ENCODE results near the gene PTPN1.

Gene PTPN1

DNA sequence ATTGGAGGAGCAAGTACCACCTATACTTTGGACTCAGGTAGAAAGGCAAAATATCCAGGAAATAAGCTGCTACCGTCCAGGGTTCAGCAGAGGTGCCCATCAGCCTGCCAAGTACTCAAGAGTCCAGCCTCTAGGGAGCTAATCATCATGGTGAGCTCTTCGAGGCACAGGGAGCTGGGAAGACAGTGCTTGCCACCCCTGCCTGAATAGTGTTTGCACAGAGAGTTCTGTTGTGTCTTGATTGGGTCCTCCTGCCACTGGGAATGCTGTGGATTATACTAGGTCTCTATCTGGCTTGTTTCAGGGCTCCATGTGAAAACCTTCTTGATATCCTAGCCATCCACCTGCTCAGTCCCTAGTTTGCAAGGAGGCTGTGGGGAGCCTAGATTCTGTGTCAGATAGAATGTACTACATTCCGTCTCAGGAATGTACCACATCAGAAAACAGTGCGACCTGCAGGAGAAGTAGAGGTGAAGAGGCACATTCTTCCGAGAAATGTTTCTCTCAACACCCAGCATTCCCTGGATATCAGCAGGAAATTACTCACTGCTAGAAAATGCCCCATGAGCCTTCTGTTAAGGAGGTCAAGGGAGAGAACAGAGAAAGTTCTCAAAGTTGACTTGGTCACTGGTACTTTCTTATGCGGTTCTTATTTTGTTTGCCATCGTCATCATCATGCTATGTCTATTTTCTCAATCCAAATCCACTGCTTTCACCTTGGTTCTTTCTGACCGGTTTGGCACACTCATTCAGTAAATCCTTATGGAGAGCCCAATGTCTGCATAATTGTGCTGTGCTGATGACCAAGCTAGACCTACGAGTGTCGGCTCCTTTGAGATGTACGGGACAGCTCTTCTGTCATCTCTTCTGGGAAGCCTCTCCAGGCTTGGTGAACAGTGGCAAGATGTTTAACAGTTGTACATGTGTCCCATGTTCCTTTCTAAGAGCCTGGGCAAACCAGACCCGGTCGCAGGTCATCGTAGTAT, 30.7 kb downstream of the PTPN1 start:
- TF ChIP-seq, protein P1, sequence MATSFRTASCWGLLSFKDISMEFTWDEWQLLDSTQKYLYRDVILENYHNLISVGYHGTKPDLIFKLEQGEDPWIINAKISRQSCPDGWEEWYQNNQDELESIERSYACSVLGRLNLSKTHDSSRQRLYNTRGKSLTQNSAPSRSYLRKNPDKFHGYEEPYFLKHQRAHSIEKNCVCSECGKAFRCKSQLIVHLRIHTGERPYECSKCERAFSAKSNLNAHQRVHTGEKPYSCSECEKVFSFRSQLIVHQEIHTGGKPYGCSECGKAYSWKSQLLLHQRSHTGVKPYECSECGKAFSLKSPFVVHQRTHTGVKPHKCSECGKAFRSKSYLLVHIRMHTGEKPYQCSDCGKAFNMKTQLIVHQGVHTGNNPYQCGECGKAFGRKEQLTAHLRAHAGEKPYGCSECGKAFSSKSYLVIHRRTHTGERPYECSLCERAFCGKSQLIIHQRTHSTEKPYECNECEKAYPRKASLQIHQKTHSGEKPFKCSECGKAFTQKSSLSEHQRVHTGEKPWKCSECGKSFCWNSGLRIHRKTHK (tag by site-specific recombination; IDR thresholded peaks at IDR 0.05): no peak
- TF ChIP-seq ZNF623 (tag by site-specific recombination; IDR thresholded peaks at IDR 0.05) (no peak), ZNF404 (tag by site-specific recombination; IDR thresholded peaks at IDR 0.05) (no peak), MYNN (tag by site-specific recombination; IDR thresholded peaks at IDR 0.05; ENCODE audit: borderline replicate concordance) (no peak), ZNF138 (tag by site-specific recombination; IDR thresholded peaks at IDR 0.05; ENCODE audit: borderline replicate concordance) (no peak), ZNF654 (tag by site-specific recombination; IDR thresholded peaks at IDR 0.05; ENCODE audit: low read depth) (no peak), ZBTB7A (tag by site-specific recombination; IDR thresholded peaks at IDR 0.05; ENCODE audit: low read depth) (no peak), ZNF777 (tag by site-specific recombination; IDR thresholded peaks at IDR 0.05; ENCODE audit: borderline replicate concordance) (no peak), ZNF510 (tag by site-specific recombination; IDR thresholded peaks at IDR 0.05; ENCODE audit: insufficient replicate concordance) (no peak), KLF9 (tag by site-specific recombination; IDR thresholded peaks at IDR 0.05; ENCODE audit: low read depth) (no peak)
- TF ChIP-seq, protein P2, sequence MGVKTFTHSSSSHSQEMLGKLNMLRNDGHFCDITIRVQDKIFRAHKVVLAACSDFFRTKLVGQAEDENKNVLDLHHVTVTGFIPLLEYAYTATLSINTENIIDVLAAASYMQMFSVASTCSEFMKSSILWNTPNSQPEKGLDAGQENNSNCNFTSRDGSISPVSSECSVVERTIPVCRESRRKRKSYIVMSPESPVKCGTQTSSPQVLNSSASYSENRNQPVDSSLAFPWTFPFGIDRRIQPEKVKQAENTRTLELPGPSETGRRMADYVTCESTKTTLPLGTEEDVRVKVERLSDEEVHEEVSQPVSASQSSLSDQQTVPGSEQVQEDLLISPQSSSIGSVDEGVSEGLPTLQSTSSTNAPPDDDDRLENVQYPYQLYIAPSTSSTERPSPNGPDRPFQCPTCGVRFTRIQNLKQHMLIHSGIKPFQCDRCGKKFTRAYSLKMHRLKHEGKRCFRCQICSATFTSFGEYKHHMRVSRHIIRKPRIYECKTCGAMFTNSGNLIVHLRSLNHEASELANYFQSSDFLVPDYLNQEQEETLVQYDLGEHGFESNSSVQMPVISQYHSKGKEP (tag by site-specific recombination; IDR thresholded peaks at IDR 0.05): no peak
- TF ChIP-seq, protein P3, sequence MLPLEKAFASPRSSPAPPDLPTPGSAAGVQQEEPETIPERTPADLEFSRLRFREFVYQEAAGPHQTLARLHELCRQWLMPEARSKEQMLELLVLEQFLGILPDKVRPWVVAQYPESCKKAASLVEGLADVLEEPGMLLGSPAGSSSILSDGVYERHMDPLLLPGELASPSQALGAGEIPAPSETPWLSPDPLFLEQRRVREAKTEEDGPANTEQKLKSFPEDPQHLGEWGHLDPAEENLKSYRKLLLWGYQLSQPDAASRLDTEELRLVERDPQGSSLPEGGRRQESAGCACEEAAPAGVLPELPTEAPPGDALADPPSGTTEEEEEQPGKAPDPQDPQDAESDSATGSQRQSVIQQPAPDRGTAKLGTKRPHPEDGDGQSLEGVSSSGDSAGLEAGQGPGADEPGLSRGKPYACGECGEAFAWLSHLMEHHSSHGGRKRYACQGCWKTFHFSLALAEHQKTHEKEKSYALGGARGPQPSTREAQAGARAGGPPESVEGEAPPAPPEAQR (tag by site-specific recombination; IDR thresholded peaks at IDR 0.05): no peak
- Histone ChIP-seq H3K36me3 (ENCODE audit: control insufficient read depth in 2 of 2, insufficient read depth in 1 of 2, low read length in 2 of 2) (no peaks in the 10 kb centered on the region), H3K4me3 (ENCODE audit: low read depth, low read length) (no peak overlapping the region), H3K9me3 (ENCODE audit: control insufficient read depth, insufficient read depth, low read depth, low read length) (no peaks in the 10 kb centered on the region), H3K27ac (ENCODE audit: extremely low read depth, low read depth, low read length) (no peak overlapping the region), H3K4me1 (ENCODE audit: control insufficient read depth, insufficient read depth, low read length) (peaks cover 6% of the 10 kb centered on the region)
- ChIA-PET CTCF (interaction anchor here (0.7 to 1.3 kb wide), 2 partner anchors 12 to 35 kb away, joined by 3 to 6 read pairs; no protein-coding TSS in a partner anchor), POLR2A (interaction anchor here (1.0 to 2.0 kb wide), 2 partner anchors 28 to 31 kb away, joined by 5 to 6 read pairs; partner anchors contain the start of gene PTPN1)

DNA sequence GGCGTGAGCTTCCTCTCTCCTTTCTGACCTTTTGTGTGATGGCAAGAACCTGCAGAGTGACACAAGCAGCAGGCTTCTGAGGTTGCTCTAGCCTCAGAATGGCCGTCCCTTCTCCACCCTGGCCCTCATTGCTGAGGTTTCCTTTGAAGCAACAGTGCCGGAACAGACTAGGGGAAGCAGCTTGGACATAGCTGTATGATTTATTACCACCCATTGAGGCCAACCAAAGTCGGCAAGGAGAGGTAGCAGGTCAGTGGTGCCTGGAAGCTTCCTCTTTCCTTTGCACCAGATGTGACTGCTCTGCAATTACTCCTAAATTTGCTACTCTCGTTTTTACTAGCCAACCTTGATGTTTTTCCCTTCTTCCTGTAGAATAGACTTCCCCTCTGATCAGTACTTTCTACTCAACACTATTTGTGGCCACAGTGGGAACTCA, 31.4 kb downstream of the PTPN1 start:
- no peaks in the 10 kb centered on the region for H3K4me1 ChIP-seq (ENCODE audit: control insufficient read depth, insufficient read depth, low read length)
- no peak overlapping the region for H3K27ac ChIP-seq (ENCODE audit: extremely low read depth, low read depth, low read length)
- no peak overlapping the region for H3K4me3 ChIP-seq (ENCODE audit: low read depth, low read length)
- CTCF ChIA-PET: interaction anchor here (0.7 kb wide), 1 partner anchor 11 kb away, joined by 3 read pairs; no protein-coding TSS in a partner anchor
- POLR2A ChIA-PET: interaction anchor here (2.0 kb wide), 1 partner anchor 29 kb away, joined by 5 read pairs; no protein-coding TSS in a partner anchor
- H3K9me3 ChIP-seq (ENCODE audit: control insufficient read depth, insufficient read depth, low read depth, low read length): no peaks in the 10 kb centered on the region
- H3K36me3 ChIP-seq (ENCODE audit: control insufficient read depth in 2 of 2, insufficient read depth in 1 of 2, low read length in 2 of 2): no peaks in the 10 kb centered on the region
- TF ChIP-seq ZNF48 (tag by site-specific recombination; IDR thresholded peaks at IDR 0.05): no peak
- no peak for TF ChIP-seq ZNF184 (tag by site-specific recombination; IDR thresholded peaks at IDR 0.05)
- TF ChIP-seq, protein P4, sequence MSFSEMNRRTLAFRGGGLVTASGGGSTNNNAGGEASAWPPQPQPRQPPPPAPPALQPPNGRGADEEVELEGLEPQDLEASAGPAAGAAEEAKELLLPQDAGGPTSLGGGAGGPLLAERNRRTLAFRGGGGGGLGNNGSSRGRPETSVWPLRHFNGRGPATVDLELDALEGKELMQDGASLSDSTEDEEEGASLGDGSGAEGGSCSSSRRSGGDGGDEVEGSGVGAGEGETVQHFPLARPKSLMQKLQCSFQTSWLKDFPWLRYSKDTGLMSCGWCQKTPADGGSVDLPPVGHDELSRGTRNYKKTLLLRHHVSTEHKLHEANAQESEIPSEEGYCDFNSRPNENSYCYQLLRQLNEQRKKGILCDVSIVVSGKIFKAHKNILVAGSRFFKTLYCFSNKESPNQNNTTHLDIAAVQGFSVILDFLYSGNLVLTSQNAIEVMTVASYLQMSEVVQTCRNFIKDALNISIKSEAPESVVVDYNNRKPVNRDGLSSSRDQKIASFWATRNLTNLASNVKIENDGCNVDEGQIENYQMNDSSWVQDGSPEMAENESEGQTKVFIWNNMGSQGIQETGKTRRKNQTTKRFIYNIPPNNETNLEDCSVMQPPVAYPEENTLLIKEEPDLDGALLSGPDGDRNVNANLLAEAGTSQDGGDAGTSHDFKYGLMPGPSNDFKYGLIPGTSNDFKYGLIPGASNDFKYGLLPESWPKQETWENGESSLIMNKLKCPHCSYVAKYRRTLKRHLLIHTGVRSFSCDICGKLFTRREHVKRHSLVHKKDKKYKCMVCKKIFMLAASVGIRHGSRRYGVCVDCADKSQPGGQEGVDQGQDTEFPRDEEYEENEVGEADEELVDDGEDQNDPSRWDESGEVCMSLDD (tag by site-specific recombination; IDR thresholded peaks at IDR 0.05): no peak
- TF ChIP-seq ZNF174 (tag by site-specific recombination; IDR thresholded peaks at IDR 0.05): no peak
- no peak for TF ChIP-seq ZFHX2 (tag by site-specific recombination; conservative IDR thresholded peaks at IDR 0.05)
- TF ChIP-seq, protein P5, sequence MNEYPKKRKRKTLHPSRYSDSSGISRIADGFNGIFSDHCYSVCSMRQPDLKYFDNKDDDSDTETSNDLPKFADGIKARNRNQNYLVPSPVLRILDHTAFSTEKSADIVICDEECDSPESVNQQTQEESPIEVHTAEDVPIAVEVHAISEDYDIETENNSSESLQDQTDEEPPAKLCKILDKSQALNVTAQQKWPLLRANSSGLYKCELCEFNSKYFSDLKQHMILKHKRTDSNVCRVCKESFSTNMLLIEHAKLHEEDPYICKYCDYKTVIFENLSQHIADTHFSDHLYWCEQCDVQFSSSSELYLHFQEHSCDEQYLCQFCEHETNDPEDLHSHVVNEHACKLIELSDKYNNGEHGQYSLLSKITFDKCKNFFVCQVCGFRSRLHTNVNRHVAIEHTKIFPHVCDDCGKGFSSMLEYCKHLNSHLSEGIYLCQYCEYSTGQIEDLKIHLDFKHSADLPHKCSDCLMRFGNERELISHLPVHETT (tag by site-specific recombination; IDR thresholded peaks at IDR 0.05): no peak
- TF ChIP-seq ZBTB7A (tag by site-specific recombination; IDR thresholded peaks at IDR 0.05; ENCODE audit: low read depth): no peak
- TF ChIP-seq, protein P6, sequence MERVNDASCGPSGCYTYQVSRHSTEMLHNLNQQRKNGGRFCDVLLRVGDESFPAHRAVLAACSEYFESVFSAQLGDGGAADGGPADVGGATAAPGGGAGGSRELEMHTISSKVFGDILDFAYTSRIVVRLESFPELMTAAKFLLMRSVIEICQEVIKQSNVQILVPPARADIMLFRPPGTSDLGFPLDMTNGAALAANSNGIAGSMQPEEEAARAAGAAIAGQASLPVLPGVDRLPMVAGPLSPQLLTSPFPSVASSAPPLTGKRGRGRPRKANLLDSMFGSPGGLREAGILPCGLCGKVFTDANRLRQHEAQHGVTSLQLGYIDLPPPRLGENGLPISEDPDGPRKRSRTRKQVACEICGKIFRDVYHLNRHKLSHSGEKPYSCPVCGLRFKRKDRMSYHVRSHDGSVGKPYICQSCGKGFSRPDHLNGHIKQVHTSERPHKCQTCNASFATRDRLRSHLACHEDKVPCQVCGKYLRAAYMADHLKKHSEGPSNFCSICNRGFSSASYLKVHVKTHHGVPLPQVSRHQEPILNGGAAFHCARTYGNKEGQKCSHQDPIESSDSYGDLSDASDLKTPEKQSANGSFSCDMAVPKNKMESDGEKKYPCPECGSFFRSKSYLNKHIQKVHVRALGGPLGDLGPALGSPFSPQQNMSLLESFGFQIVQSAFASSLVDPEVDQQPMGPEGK (tag by site-specific recombination; IDR thresholded peaks at IDR 0.05): no peak
- TF ChIP-seq ZNF76 (tag by site-specific recombination; IDR thresholded peaks at IDR 0.05; ENCODE audit: borderline replicate concordance, low read depth): no peak
- TF ChIP-seq ZNF510 (tag by site-specific recombination; IDR thresholded peaks at IDR 0.05; ENCODE audit: insufficient replicate concordance): no peak
- TF ChIP-seq ZNF558 (tag by site-specific recombination; IDR thresholded peaks at IDR 0.05): no peak
